ENCODE measurements around the gene IFNL2.

DNA sequence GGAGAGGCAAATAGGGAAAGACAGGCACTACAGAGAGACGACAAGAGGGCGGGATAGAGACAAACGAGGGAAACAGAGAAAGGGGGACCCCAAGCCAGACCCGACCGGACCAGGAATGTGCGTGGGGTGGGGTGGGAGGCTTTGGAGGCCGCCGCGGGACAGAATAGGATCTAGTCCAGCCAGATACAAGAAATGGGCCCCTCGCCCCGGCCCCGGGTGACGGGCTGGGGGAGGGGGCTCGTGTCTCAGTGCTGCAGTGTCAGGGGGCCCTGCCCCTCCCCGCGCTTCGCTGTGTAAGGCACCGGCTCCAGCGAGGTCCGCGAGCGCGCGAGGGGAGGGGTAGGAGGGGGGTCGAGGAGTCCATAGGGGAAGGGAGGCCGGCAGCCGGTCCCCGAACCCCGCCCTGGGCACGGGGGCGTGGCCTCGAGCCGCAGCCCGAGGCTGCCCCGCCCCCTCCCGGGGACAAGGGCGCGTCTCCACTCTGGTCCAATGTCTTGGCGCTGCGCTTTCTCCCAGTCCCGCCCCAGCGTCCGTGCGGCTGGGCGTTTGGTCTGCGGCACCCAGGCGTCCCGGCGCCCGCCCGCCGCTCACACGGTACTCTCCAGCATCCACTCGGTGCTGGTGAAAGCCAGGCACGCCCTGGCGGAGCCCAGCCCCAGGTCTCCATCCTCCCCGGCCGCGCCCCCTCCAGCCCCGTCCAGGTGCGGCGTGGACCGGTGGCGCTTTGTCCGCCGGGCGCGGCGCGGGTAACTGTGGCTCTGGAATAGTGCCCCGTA lies 39.0 kb downstream of the IFNL2 start:
- TF ChIP-seq EP300 (conservative IDR thresholded peaks at IDR 0.05; ENCODE audit: poor library complexity, severe bottlenecking) (no peak), EZH2 (IDR thresholded peaks at IDR 0.05; ENCODE audit: borderline replicate concordance, insufficient read depth, low read length, poor library complexity, severe bottlenecking) (no peak)
- TF ChIP-seq, protein P1, sequence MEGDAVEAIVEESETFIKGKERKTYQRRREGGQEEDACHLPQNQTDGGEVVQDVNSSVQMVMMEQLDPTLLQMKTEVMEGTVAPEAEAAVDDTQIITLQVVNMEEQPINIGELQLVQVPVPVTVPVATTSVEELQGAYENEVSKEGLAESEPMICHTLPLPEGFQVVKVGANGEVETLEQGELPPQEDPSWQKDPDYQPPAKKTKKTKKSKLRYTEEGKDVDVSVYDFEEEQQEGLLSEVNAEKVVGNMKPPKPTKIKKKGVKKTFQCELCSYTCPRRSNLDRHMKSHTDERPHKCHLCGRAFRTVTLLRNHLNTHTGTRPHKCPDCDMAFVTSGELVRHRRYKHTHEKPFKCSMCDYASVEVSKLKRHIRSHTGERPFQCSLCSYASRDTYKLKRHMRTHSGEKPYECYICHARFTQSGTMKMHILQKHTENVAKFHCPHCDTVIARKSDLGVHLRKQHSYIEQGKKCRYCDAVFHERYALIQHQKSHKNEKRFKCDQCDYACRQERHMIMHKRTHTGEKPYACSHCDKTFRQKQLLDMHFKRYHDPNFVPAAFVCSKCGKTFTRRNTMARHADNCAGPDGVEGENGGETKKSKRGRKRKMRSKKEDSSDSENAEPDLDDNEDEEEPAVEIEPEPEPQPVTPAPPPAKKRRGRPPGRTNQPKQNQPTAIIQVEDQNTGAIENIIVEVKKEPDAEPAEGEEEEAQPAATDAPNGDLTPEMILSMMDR (IDR thresholded peaks at IDR 0.05; ENCODE audit: poor library complexity, severe bottlenecking), result no peak
- TF ChIP-seq, protein P2, sequence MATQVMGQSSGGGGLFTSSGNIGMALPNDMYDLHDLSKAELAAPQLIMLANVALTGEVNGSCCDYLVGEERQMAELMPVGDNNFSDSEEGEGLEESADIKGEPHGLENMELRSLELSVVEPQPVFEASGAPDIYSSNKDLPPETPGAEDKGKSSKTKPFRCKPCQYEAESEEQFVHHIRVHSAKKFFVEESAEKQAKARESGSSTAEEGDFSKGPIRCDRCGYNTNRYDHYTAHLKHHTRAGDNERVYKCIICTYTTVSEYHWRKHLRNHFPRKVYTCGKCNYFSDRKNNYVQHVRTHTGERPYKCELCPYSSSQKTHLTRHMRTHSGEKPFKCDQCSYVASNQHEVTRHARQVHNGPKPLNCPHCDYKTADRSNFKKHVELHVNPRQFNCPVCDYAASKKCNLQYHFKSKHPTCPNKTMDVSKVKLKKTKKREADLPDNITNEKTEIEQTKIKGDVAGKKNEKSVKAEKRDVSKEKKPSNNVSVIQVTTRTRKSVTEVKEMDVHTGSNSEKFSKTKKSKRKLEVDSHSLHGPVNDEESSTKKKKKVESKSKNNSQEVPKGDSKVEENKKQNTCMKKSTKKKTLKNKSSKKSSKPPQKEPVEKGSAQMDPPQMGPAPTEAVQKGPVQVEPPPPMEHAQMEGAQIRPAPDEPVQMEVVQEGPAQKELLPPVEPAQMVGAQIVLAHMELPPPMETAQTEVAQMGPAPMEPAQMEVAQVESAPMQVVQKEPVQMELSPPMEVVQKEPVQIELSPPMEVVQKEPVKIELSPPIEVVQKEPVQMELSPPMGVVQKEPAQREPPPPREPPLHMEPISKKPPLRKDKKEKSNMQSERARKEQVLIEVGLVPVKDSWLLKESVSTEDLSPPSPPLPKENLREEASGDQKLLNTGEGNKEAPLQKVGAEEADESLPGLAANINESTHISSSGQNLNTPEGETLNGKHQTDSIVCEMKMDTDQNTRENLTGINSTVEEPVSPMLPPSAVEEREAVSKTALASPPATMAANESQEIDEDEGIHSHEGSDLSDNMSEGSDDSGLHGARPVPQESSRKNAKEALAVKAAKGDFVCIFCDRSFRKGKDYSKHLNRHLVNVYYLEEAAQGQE (IDR thresholded peaks at IDR 0.05; ENCODE audit: borderline replicate concordance), result no peak

Data from neural cell (in vitro differentiated cells).